A549 (cell line): ENCODE results near the gene SEMA3C. TPM values are rescaled to one million over a fixed set of nuclear protein-coding genes. Genes with fewer than 3 reads are reported as not detected.

ENCODE experiments used
- BHLHE40 ChIP-seq: IDR thresholded peaks from 2 replicates; pipeline ENCODE4 v1.6.1; 2012; ENCODE audit warnings: low read depth, low read length, inconsistent platforms
- CBX2 ChIP-seq: fragments of 200-600 bp; sonication (generic); IDR thresholded peaks from 2 replicates; pipeline ENCODE4 v1.6.1; 2016; ENCODE audit warnings: low read depth, mild to moderate bottlenecking, borderline replicate concordance
- CHD2 ChIP-seq: fragments of 150-350 bp; IDR thresholded peaks from 2 replicates; pipeline ENCODE4 v1.6.1; 2014; ENCODE audit warnings: low read length; ENCODE audit not compliant: partially characterized antibody
- EHMT2 ChIP-seq: fragments of 200-600 bp; sonication (generic); IDR thresholded peaks from 2 replicates; pipeline ENCODE4 v1.6.1; 2016; ENCODE audit warnings: antibody characterized with exemption, low read depth, mild to moderate bottlenecking, moderate library complexity
- FOSL2 ChIP-seq, 2 experiments: fragments of 450-650 bp in 1 of 2; fragments of >200 bp in 1 of 2; sonication (Bioruptor Twin) in 1 of 2; formaldehyde crosslinking; IDR thresholded peaks; 2 replicates each; pipeline versions ENCODE4 v1.5.0 to v1.6.1; 2016 to 2020; ENCODE audit warnings: mild to moderate bottlenecking in 1 of 2, moderate library complexity in 1 of 2
- FOXS1 ChIP-seq: fragments of 250-450 bp; sonication (Bioruptor Pico); IDR thresholded peaks from 2 replicates; pipeline ENCODE4 v1.5.0; 2020; ENCODE audit warnings: mild to moderate bottlenecking, moderate library complexity
- HDAC2 ChIP-seq: fragments of 200-600 bp; sonication (generic); IDR thresholded peaks from 2 replicates; pipeline ENCODE4 v1.6.1; 2016
- HEYL ChIP-seq: fragments of 250-450 bp; sonication (Bioruptor Pico); IDR thresholded peaks from 2 replicates; pipeline ENCODE4 v1.8.0; 2021; ENCODE audit warnings: mild to moderate bottlenecking, moderate library complexity
- HOXB13 ChIP-seq: fragments of 250-450 bp; sonication (Bioruptor Pico); IDR thresholded peaks from 2 replicates; pipeline ENCODE4 v1.5.0; 2020; ENCODE audit warnings: low read depth, mild to moderate bottlenecking, moderate library complexity
- HOXB5 ChIP-seq: fragments of 250-450 bp; sonication (Bioruptor Pico); IDR thresholded peaks from 2 replicates; pipeline ENCODE4 v1.5.0; 2020; ENCODE audit warnings: mild to moderate bottlenecking, moderate library complexity
- JUNB ChIP-seq: fragments of >200 bp; sonication (Bioruptor Twin); formaldehyde crosslinking; IDR thresholded peaks from 2 replicates; pipeline ENCODE4 v1.6.1; 2016
- KDM5A ChIP-seq: fragments of 200-600 bp; sonication (generic); IDR thresholded peaks from 2 replicates; pipeline ENCODE4 v1.6.1; 2016; ENCODE audit warnings: antibody characterized with exemption, mild to moderate bottlenecking
- MAZ ChIP-seq: fragments of 150-350 bp; IDR thresholded peaks from 2 replicates; pipeline ENCODE4 v1.6.1; 2014; ENCODE audit warnings: antibody characterized with exemption, low read depth, low read length, borderline replicate concordance
- MYC ChIP-seq: IDR thresholded peaks from 2 replicates; pipeline ENCODE4 v1.6.1; 2012; ENCODE audit warnings: mild to moderate bottlenecking, inconsistent platforms, low read length, improper control_type of control experiment, borderline replicate concordance
- NPAS2 ChIP-seq: fragments of 250-450 bp; sonication (Bioruptor Pico); IDR thresholded peaks from 2 replicates; pipeline ENCODE4 v1.8.0; 2022; ENCODE audit warnings: mild to moderate bottlenecking, moderate library complexity, borderline replicate concordance
- PHF8 ChIP-seq: fragments of 200-600 bp; sonication (generic); IDR thresholded peaks from 2 replicates; pipeline ENCODE4 v1.6.1; 2016; ENCODE audit warnings: low read depth, mild to moderate bottlenecking, antibody characterized with exemption, moderate library complexity, borderline replicate concordance
- POLR2AphosphoS2 ChIP-seq: conservative IDR thresholded peaks from 2 replicates; pipeline ENCODE4 v1.6.1; 2012; ENCODE audit warnings: low read length, improper control_type of control experiment, inconsistent platforms
- RAD21 ChIP-seq, 2 experiments: fragments of >200 bp in 1 of 2; sonication (Bioruptor Twin) in 1 of 2; formaldehyde crosslinking in 1 of 2; IDR thresholded peaks in 1 of 2; conservative IDR thresholded peaks in 1 of 2; 2 replicates in 1 of 2; 3 replicates in 1 of 2; pipeline ENCODE4 v1.6.1; 2012 to 2018; ENCODE audit warnings: inconsistent platforms in 1 of 2
- RCOR1 ChIP-seq: fragments of 150-350 bp; IDR thresholded peaks from 2 replicates; pipeline ENCODE4 v1.6.1; 2014; ENCODE audit warnings: antibody characterized with exemption, low read length, low read depth
- RFX5 ChIP-seq: fragments of 450-650 bp; IDR thresholded peaks from 2 replicates; pipeline ENCODE4 v1.7.1; 2014; ENCODE audit warnings: antibody characterized with exemption, mild to moderate bottlenecking, moderate library complexity
- ZC3H11A ChIP-seq: fragments of 450-650 bp; IDR thresholded peaks from 2 replicates; pipeline ENCODE4 v1.6.1; 2014; ENCODE audit warnings: antibody characterized with exemption, mild to moderate bottlenecking
- ZFP36 ChIP-seq: fragments of 450-650 bp; IDR thresholded peaks from 2 replicates; pipeline ENCODE4 v1.6.1; 2014; ENCODE audit warnings: borderline replicate concordance; ENCODE audit not compliant: partially characterized antibody
- ZNF302 ChIP-seq: fragments of 250-450 bp; sonication (Bioruptor Pico); IDR thresholded peaks from 2 replicates; pipeline ENCODE4 v1.9.0; 2021; ENCODE audit warnings: inconsistent platforms, mild to moderate bottlenecking, moderate library complexity
- polyA plus RNA-seq, 4 experiments: library from polyadenylated mRNA; depleted of rRNA in 3 of 4; stranded (reverse); fragments of >200 nt; fragmentation: RNase III in 1 of 4; extraction: RNeasy Plus Mini Kit Qiagen cat#74134 plus additional on column Dnase treatment in 1 of 4; gene quantifications; 2 replicates in 3 of 4; 3 replicates in 1 of 4; pipeline ENCODE4 v1.2.3, GENCODE V29; 2011 to 2017
- TF ChIP-seq, protein P1 (sequence below): fragments of 200-600 bp; sonication (generic); IDR thresholded peaks from 2 replicates; pipeline ENCODE4 v1.6.1; 2016; ENCODE audit warnings: antibody characterized with exemption, mild to moderate bottlenecking, moderate library complexity
- TF ChIP-seq, protein P2 (sequence below): fragments of >200 bp; sonication (Bioruptor Twin); formaldehyde crosslinking; IDR thresholded peaks from 3 replicates; pipeline ENCODE4 v1.6.1; 2016
- TF ChIP-seq, protein P3 (sequence below): fragments of 250-450 bp; sonication (Bioruptor Pico); IDR thresholded peaks from 2 replicates; pipeline ENCODE4 v1.5.0; 2020; ENCODE audit warnings: low read depth, mild to moderate bottlenecking, moderate library complexity
- TF ChIP-seq, protein P4 (sequence below): fragments of 150-350 bp; IDR thresholded peaks from 2 replicates; pipeline ENCODE4 v1.6.1; 2014; ENCODE audit warnings: low read depth, mild to moderate bottlenecking, low read length
- TF ChIP-seq, protein P5 (sequence below): IDR thresholded peaks from 2 replicates; pipeline ENCODE4 v1.6.1; 2012; ENCODE audit warnings: low read depth, borderline replicate concordance
- TF ChIP-seq, protein P6 (sequence below): fragments of >200 bp; sonication (Bioruptor Twin); formaldehyde crosslinking; IDR thresholded peaks from 3 replicates; pipeline ENCODE4 v1.5.1; 2016
- TF ChIP-seq, protein P7 (sequence below): fragments of 450-650 bp; IDR thresholded peaks from 2 replicates; pipeline ENCODE4 v1.6.1; 2014; ENCODE audit warnings: antibody characterized with exemption
- TF ChIP-seq, protein P8 (sequence below): fragments of >200 bp; sonication (Bioruptor Twin); formaldehyde crosslinking; IDR thresholded peaks from 2 replicates; pipeline ENCODE4 v1.6.1; 2016

The SEMA3C gene
- polyA plus RNA-seq, 2 of the 4 experiments (the other 2 are of a cell fraction): 78.1 to 212 TPM

DNA sequence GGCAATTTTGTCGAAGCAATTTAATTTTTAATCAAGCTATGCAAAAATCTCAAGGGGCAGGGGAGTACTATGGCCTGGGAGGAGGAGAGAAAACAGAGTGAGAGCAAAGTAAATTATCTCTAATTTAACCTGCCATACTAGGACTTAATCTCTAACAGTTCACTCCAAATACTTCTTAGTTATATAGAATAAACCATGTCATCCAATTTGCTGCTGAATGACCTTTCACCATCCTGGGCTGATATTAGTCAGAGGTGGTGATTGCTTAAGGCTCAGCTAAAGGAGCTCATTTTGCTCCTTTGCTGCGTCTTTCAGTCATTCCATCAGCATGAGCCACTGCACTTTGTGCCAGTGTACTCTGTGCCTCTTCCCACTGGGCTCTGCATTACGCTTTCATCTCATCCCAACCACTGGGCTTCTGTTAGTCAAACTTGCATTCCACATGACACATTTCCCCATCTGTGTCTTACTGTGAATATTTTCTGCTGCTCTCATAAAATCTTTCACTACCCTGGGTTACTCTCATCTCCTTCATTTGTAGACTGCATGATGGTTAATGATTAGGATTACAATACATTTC, 196.1 kb downstream of the SEMA3C start (continued):
- TF ChIP-seq CBX2: no peak
- TF ChIP-seq JUNB: peak; percentile 100
- no peak for TF ChIP-seq HOXB5 (CRISPR knock-in tag)
- TF ChIP-seq, protein P1, sequence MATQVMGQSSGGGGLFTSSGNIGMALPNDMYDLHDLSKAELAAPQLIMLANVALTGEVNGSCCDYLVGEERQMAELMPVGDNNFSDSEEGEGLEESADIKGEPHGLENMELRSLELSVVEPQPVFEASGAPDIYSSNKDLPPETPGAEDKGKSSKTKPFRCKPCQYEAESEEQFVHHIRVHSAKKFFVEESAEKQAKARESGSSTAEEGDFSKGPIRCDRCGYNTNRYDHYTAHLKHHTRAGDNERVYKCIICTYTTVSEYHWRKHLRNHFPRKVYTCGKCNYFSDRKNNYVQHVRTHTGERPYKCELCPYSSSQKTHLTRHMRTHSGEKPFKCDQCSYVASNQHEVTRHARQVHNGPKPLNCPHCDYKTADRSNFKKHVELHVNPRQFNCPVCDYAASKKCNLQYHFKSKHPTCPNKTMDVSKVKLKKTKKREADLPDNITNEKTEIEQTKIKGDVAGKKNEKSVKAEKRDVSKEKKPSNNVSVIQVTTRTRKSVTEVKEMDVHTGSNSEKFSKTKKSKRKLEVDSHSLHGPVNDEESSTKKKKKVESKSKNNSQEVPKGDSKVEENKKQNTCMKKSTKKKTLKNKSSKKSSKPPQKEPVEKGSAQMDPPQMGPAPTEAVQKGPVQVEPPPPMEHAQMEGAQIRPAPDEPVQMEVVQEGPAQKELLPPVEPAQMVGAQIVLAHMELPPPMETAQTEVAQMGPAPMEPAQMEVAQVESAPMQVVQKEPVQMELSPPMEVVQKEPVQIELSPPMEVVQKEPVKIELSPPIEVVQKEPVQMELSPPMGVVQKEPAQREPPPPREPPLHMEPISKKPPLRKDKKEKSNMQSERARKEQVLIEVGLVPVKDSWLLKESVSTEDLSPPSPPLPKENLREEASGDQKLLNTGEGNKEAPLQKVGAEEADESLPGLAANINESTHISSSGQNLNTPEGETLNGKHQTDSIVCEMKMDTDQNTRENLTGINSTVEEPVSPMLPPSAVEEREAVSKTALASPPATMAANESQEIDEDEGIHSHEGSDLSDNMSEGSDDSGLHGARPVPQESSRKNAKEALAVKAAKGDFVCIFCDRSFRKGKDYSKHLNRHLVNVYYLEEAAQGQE: no peak
- TF ChIP-seq FOXS1: no peak
- no peak for TF ChIP-seq RCOR1
- TF ChIP-seq PHF8: no peak
- TF ChIP-seq RFX5: no peak
- TF ChIP-seq ZNF302: no peak
- no peak for TF ChIP-seq ZFP36
- TF ChIP-seq CHD2: no peak
- TF ChIP-seq RAD21 (conservative IDR thresholded peaks at IDR 0.05 in 1 of 2, IDR thresholded peaks at IDR 0.05 in 1 of 2): peak; percentile 41 to 72
- TF ChIP-seq, protein P2, sequence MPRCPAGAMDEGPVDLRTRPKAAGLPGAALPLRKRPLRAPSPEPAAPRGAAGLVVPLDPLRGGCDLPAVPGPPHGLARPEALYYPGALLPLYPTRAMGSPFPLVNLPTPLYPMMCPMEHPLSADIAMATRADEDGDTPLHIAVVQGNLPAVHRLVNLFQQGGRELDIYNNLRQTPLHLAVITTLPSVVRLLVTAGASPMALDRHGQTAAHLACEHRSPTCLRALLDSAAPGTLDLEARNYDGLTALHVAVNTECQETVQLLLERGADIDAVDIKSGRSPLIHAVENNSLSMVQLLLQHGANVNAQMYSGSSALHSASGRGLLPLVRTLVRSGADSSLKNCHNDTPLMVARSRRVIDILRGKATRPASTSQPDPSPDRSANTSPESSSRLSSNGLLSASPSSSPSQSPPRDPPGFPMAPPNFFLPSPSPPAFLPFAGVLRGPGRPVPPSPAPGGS: peak; percentile 98
- TF ChIP-seq, protein P3, sequence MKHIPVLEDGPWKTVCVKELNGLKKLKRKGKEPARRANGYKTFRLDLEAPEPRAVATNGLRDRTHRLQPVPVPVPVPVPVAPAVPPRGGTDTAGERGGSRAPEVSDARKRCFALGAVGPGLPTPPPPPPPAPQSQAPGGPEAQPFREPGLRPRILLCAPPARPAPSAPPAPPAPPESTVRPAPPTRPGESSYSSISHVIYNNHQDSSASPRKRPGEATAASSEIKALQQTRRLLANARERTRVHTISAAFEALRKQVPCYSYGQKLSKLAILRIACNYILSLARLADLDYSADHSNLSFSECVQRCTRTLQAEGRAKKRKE (CRISPR knock-in tag): peak; percentile 22; the same call in 1 of the 2 replicates
- TF ChIP-seq EHMT2: no peak
- TF ChIP-seq, protein P4, sequence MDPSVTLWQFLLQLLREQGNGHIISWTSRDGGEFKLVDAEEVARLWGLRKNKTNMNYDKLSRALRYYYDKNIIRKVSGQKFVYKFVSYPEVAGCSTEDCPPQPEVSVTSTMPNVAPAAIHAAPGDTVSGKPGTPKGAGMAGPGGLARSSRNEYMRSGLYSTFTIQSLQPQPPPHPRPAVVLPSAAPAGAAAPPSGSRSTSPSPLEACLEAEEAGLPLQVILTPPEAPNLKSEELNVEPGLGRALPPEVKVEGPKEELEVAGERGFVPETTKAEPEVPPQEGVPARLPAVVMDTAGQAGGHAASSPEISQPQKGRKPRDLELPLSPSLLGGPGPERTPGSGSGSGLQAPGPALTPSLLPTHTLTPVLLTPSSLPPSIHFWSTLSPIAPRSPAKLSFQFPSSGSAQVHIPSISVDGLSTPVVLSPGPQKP: no peak
- TF ChIP-seq, protein P5, sequence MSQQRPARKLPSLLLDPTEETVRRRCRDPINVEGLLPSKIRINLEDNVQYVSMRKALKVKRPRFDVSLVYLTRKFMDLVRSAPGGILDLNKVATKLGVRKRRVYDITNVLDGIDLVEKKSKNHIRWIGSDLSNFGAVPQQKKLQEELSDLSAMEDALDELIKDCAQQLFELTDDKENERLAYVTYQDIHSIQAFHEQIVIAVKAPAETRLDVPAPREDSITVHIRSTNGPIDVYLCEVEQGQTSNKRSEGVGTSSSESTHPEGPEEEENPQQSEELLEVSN: no peak
- peak; percentile 37; the same call in 1 of the 2 replicates for TF ChIP-seq HOXB13 (CRISPR knock-in tag)
- TF ChIP-seq, protein P6, sequence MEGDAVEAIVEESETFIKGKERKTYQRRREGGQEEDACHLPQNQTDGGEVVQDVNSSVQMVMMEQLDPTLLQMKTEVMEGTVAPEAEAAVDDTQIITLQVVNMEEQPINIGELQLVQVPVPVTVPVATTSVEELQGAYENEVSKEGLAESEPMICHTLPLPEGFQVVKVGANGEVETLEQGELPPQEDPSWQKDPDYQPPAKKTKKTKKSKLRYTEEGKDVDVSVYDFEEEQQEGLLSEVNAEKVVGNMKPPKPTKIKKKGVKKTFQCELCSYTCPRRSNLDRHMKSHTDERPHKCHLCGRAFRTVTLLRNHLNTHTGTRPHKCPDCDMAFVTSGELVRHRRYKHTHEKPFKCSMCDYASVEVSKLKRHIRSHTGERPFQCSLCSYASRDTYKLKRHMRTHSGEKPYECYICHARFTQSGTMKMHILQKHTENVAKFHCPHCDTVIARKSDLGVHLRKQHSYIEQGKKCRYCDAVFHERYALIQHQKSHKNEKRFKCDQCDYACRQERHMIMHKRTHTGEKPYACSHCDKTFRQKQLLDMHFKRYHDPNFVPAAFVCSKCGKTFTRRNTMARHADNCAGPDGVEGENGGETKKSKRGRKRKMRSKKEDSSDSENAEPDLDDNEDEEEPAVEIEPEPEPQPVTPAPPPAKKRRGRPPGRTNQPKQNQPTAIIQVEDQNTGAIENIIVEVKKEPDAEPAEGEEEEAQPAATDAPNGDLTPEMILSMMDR: no peak
- no peak for TF ChIP-seq ZC3H11A
- TF ChIP-seq MAZ: no peak
- no peak for TF ChIP-seq MYC
- TF ChIP-seq KDM5A: no peak
- no peak for TF ChIP-seq BHLHE40
- no peak for TF ChIP-seq HEYL (CRISPR knock-in tag)
- TF ChIP-seq FOSL2 (IDR thresholded peaks at IDR 0.05): peak; percentile 99
- TF ChIP-seq FOSL2 (CRISPR knock-in tag; IDR thresholded peaks at IDR 0.05): peak; percentile 98
- no peak for TF ChIP-seq POLR2AphosphoS2
- no peak for TF ChIP-seq HDAC2
- TF ChIP-seq, protein P7, sequence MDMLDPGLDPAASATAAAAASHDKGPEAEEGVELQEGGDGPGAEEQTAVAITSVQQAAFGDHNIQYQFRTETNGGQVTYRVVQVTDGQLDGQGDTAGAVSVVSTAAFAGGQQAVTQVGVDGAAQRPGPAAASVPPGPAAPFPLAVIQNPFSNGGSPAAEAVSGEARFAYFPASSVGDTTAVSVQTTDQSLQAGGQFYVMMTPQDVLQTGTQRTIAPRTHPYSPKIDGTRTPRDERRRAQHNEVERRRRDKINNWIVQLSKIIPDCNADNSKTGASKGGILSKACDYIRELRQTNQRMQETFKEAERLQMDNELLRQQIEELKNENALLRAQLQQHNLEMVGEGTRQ: no peak
- no peak for TF ChIP-seq NPAS2
- TF ChIP-seq, protein P8, sequence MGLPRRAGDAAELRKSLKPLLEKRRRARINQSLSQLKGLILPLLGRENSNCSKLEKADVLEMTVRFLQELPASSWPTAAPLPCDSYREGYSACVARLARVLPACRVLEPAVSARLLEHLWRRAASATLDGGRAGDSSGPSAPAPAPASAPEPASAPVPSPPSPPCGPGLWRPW: peak; percentile 91
